T-cell (primary cell): ENCODE data around the gene INPP5A. TPM values are rescaled to one million over a fixed set of nuclear protein-coding genes. Genes with fewer than 3 reads are reported as not detected.
A peak's percentile ranks its signal among the peaks of the same experiment; 100 is the strongest.

Experiments used
- ATAC-seq, 4 experiments: fragments of 200-7000 bp in 3 of 4; fragments of 150-1000 bp in 1 of 4; cut with Tn5 transposase; replicated peaks in 1 of 4; 1 replicate in 3 of 4; 2 replicates in 1 of 4; pipeline ENCODE4 v1.10.0; 2021; ENCODE audit warnings: moderate library complexity in 3 of 4, mild to moderate bottlenecking in 2 of 4, moderate number of reproducible peaks in 1 of 4
- CTCF ChIA-PET, 2 donors: fragments of 300-600 bp; sonication (Branson Sonifier 250); formaldehyde crosslinking; loops; one replicate each; lab custom pipeline; 2022; ENCODE audit warnings: antibody characterized with exemption in 2 of 2; lab: Charles Lee
- POLR2A ChIA-PET, 2 donors: fragments of 300-600 bp; sonication (Branson Sonifier 250); formaldehyde crosslinking; loops; one replicate each; lab custom pipeline; 2022; ENCODE audit warnings: antibody characterized with exemption in 2 of 2; lab: Charles Lee
- DNase-seq, 35 experiments: peaks; one replicate each; pipeline versions ENCODE4 v3.0.0 to v3.0.0-alpha.2; 2013 to 2023
- H3K27ac ChIP-seq: one replicate; pipeline ENCODE4 v1.5.1; 2013; ENCODE audit warnings: low read length
- H3K27me3 ChIP-seq, 2 experiments: replicated peaks in 1 of 2; 1 replicate in 1 of 2; 2 replicates in 1 of 2; pipeline versions ENCODE4 v1.6.1 to v1.7.0; 2013; ENCODE audit warnings: low read length in 1 of 2, mixed read lengths in 1 of 2; ENCODE audit not compliant: control insufficient read depth in 2 of 2, insufficient read depth in 2 of 2; ENCODE audit errors: extremely low read depth in 1 of 2
- H3K36me3 ChIP-seq, 2 donors: 1 replicate in 1 of 2; 2 replicates in 1 of 2; pipeline versions ENCODE4 v1.6.1 to v1.7.0; 2013; ENCODE audit warnings: low read length in 1 of 2; ENCODE audit not compliant: control insufficient read depth in 2 of 2, insufficient read depth in 1 of 2; ENCODE audit errors: extremely low read depth in 1 of 2
- H3K4me1 ChIP-seq, 2 experiments: 1 replicate in 1 of 2; 2 replicates in 1 of 2; pipeline versions ENCODE4 v1.6.1 to v1.7.0; 2013; ENCODE audit warnings: low read length in 2 of 2, mixed read lengths in 1 of 2; ENCODE audit not compliant: insufficient read depth in 2 of 2, control insufficient read depth in 1 of 2; ENCODE audit errors: extremely low read depth in 1 of 2
- H3K4me3 ChIP-seq, 2 donors: 1 replicate in 1 of 2; 2 replicates in 1 of 2; pipeline versions ENCODE4 v1.5.1 to v1.7.0; 2013; ENCODE audit warnings: mild to moderate bottlenecking in 2 of 2, low read length in 1 of 2, moderate library complexity in 1 of 2; ENCODE audit not compliant: control insufficient read depth in 1 of 2; ENCODE audit errors: extremely low read depth in 1 of 2
- H3K9me3 ChIP-seq: 2 replicates; pipeline ENCODE4 v1.7.0; 2013
- H3K27ac Mint-ChIP-seq, 2 donors: one replicate each; pipeline ENCODE4 v1.8.0; 2020 to 2021; ENCODE audit warnings: mild to moderate bottlenecking in 2 of 2, mixed read lengths in 2 of 2
- H3K27me3 Mint-ChIP-seq, 2 donors: one replicate each; pipeline ENCODE4 v1.8.0; 2021 to 2022; ENCODE audit warnings: mixed read lengths in 2 of 2
- H3K36me3 Mint-ChIP-seq: one replicate; pipeline ENCODE4 v1.8.0; 2021; ENCODE audit warnings: mixed read lengths
- H3K4me1 Mint-ChIP-seq, 3 donors: one replicate each; pipeline ENCODE4 v1.8.0; 2020 to 2022; ENCODE audit warnings: mixed read lengths in 3 of 3, mild to moderate bottlenecking in 1 of 3
- H3K4me3 Mint-ChIP-seq, 3 donors: one replicate each; pipeline ENCODE4 v1.8.0; 2020 to 2022; ENCODE audit warnings: mild to moderate bottlenecking in 3 of 3, mixed read lengths in 3 of 3, moderate library complexity in 3 of 3
- H3K9me3 Mint-ChIP-seq, 3 donors: one replicate each; pipeline ENCODE4 v1.8.0; 2020 to 2022; ENCODE audit warnings: mixed read lengths in 3 of 3
- WGBS: methylation state at CpG from one replicate; pipeline ENCODE4 v1.1.5; 2013; ENCODE audit warnings: missing lambda C conversion rate; ENCODE audit not compliant: insufficient coverage; 5-methylcytosine and 5-hydroxymethylcytosine counted together
- total RNA-seq, 35 experiments: library from RNA in 6 of 35; stranded (reverse) in 6 of 35; fragments of 120-200 nt in 1 of 35; gene quantifications; one replicate each; pipeline versions ENCODE4 v1.2.1 to v1.2.4 and lab custom pipeline; 2013 to 2026

Gene INPP5A
- total RNA-seq, 5 donors from 2014 or later (not counting 1 experiment from before 2014, with no cell fraction given): 20.9 to 23.1 (median 22.9) TPM

GRCh38 chr10:132700156-132701098 lies 162.8 kb downstream of the INPP5A start:
- ATAC-seq (no peak), DNase-seq (no peak)
- no peak overlapping the region for H3K4me3 Mint-ChIP-seq
- Histone ChIP-seq H3K27ac (no peak overlapping the region), H3K4me1 (peaks cover 0 to 2% of the 10 kb centered on the region in 2 experiments), H3K27me3 (no peaks in the 10 kb centered on the region), H3K4me3 (no peak overlapping the region), H3K36me3 (peaks cover 7 to 11% of the 10 kb centered on the region in 2 donors), H3K9me3 (no peaks in the 10 kb centered on the region)
- peaks cover 45% of the 10 kb centered on the region for H3K36me3 Mint-ChIP-seq
- no peak overlapping the region for H3K27ac Mint-ChIP-seq
- H3K27me3 Mint-ChIP-seq: no peaks in the 10 kb centered on the region
- H3K4me1 Mint-ChIP-seq: peaks cover 0 to 3% (median 1%) of the 10 kb centered on the region in 3 donors
- WGBS: 92% methylated on average over 16 of the region's 27 CpGs
- ChIA-PET CTCF (no interaction called here), POLR2A (no interaction called here)
- H3K9me3 Mint-ChIP-seq: peaks cover 0 to under 1% (median 0%) of the 10 kb centered on the region in 3 donors

- ATAC-seq: no peak
- Histone ChIP-seq H3K27me3 (no peaks in the 10 kb centered on the region), H3K9me3 (no peaks in the 10 kb centered on the region), H3K4me3 (no peak overlapping the region), H3K4me1 (peaks cover 0 to 2% of the 10 kb centered on the region in 2 experiments), H3K27ac (no peak overlapping the region), H3K36me3 (peaks cover 7 to 11% of the 10 kb centered on the region in 2 donors)
- 93% methylated on average over 16 of the region's 26 CpGs for WGBS
- Mint-ChIP-seq H3K9me3 (peaks cover 0 to 7% (median 7%) of the 10 kb centered on the region in 3 donors), H3K4me3 (no peak overlapping the region), H3K27me3 (no peaks in the 10 kb centered on the region), H3K27ac (no peak overlapping the region), H3K4me1 (peaks cover 0 to 1% (median 0%) of the 10 kb centered on the region in 3 donors), H3K36me3 (peaks cover 48% of the 10 kb centered on the region)
- DNase-seq: no peak
- POLR2A ChIA-PET: no interaction called here
- CTCF ChIA-PET: no interaction called here
These were observed 163.7 kb downstream of the INPP5A start for GRCh38 chr10:132701099-132701845.

- Histone ChIP-seq H3K27ac (no peak overlapping the region), H3K4me1 (peaks cover 0 to 2% of the 10 kb centered on the region in 2 experiments), H3K4me3 (no peak overlapping the region), H3K36me3 (peaks cover 7 to 11% of the 10 kb centered on the region in 2 donors), H3K27me3 (no peaks in the 10 kb centered on the region), H3K9me3 (no peaks in the 10 kb centered on the region)
- Mint-ChIP-seq H3K27me3 (no peaks in the 10 kb centered on the region), H3K27ac (no peak overlapping the region), H3K9me3 (peaks cover 0 to 9% (median 8%) of the 10 kb centered on the region in 3 donors), H3K4me1 (peaks cover 0 to 1% (median 0%) of the 10 kb centered on the region in 3 donors), H3K36me3 (peaks cover 53% of the 10 kb centered on the region), H3K4me3 (no peak overlapping the region)
- no peak for ATAC-seq
- WGBS: 95% methylated on average over 7 of the region's 13 CpGs
- POLR2A ChIA-PET: no interaction called here
- CTCF ChIA-PET: no interaction called here
- DNase-seq: no peak
These were observed 164.2 kb downstream of the INPP5A start for GRCh38 chr10:132701846-132702190.

GRCh38 chr10:132702601-132703418 lies 165.2 kb downstream of the INPP5A start:
- Mint-ChIP-seq H3K4me3 (no peak overlapping the region), H3K4me1 (peaks cover 0 to 1% (median 0%) of the 10 kb centered on the region in 3 donors), H3K27ac (peak overlapping the region in 1 of 2 donors; percentile 22), H3K9me3 (peaks cover 0 to 9% (median 8%) of the 10 kb centered on the region in 3 donors), H3K36me3 (peaks cover 56% of the 10 kb centered on the region), H3K27me3 (no peaks in the 10 kb centered on the region)
- ChIA-PET CTCF (no interaction called here), POLR2A (no interaction called here)
- H3K27me3 ChIP-seq: no peaks in the 10 kb centered on the region
- 91% methylated on average over 33 of the region's 37 CpGs for WGBS
- no peaks in the 10 kb centered on the region for H3K9me3 ChIP-seq
- no peak overlapping the region for H3K4me3 ChIP-seq
- H3K36me3 ChIP-seq: peaks cover 5 to 6% of the 10 kb centered on the region in 2 donors
- no peak for ATAC-seq
- no peak for DNase-seq
- no peak overlapping the region for H3K27ac ChIP-seq
- H3K4me1 ChIP-seq: peaks cover 0 to 2% of the 10 kb centered on the region in 2 experiments

- no peak overlapping the region for H3K27ac ChIP-seq
- no peaks in the 10 kb centered on the region for H3K27me3 ChIP-seq
- no peak overlapping the region for H3K27ac Mint-ChIP-seq
- ATAC-seq (no peak), DNase-seq (no peak)
- H3K9me3 Mint-ChIP-seq: peaks cover 0 to 9% (median 8%) of the 10 kb centered on the region in 3 donors
- H3K4me1 ChIP-seq: peaks cover 0 to 2% of the 10 kb centered on the region in 2 experiments
- peaks cover 0 to 1% (median 0%) of the 10 kb centered on the region in 3 donors for H3K4me1 Mint-ChIP-seq
- 87% methylated on average over 5 of the region's 24 CpGs for WGBS
- peaks cover 54% of the 10 kb centered on the region for H3K36me3 Mint-ChIP-seq
- H3K4me3 ChIP-seq: no peak overlapping the region
- ChIA-PET POLR2A (no interaction called here), CTCF (no interaction called here)
- H3K27me3 Mint-ChIP-seq: no peaks in the 10 kb centered on the region
- peaks cover 4 to 6% of the 10 kb centered on the region in 2 donors for H3K36me3 ChIP-seq
- H3K9me3 ChIP-seq: no peaks in the 10 kb centered on the region
- H3K4me3 Mint-ChIP-seq: no peak overlapping the region
These were observed 165.9 kb downstream of the INPP5A start for GRCh38 chr10:132703419-132704007.
